T-helper 2 cell (primary cell): Measurements from ENCODE around the gene HBQ1.
A peak's percentile ranks its signal among the peaks of the same experiment; 100 is the strongest.
"Not testable (repeated sequence)": the region's sequence is repeated elsewhere in the genome, so short reads cannot be mapped to it uniquely, and the experiment has no call there.

ENCODE experiments used
- DNase-seq, 5 experiments: peaks; one replicate each; pipeline versions ENCODE4 v3.0.0 to v3.0.0-alpha.2; 2012 to 2022
- total RNA-seq, 2 donors: gene quantifications; one replicate each; lab custom pipeline; 2026; lab: John Stamatoyannopoulos, UW

The HBQ1 gene
- total RNA-seq: 0 reads per million in 2 donors

- peak in 1 of 5 experiments; percentile 23 for DNase-seq
Observed at GRCh38 chr16:180101-180675, at the start of gene HBQ1. Gene HBQ1 (plus strand): TSS chr16:180459. CDS start chr16:180487, 28 bp downstream.

GRCh38 chr16:130533-131173, 49.6 kb upstream of the HBQ1 start:
- peak in 1 of 5 experiments; percentile 13 for DNase-seq

- no peak for DNase-seq
Observed at GRCh38 chr16:132120-132519, 48.1 kb upstream of the HBQ1 start.

GRCh38 chr16:133716-134115, 46.5 kb upstream of the HBQ1 start:
- DNase-seq: no peak

- peak in 4 of 5 experiments; percentile 9 to 41 (median 14) for DNase-seq
Observed at GRCh38 chr16:138049-138417, 42.2 kb upstream of the HBQ1 start.

- DNase-seq: no peak
Observed at GRCh38 chr16:140175-140857, 39.9 kb upstream of the HBQ1 start.

GRCh38 chr16:142405-142967, 37.8 kb upstream of the HBQ1 start:
- no peak for DNase-seq

- no peak for DNase-seq
Observed at GRCh38 chr16:143047-143446, 37.2 kb upstream of the HBQ1 start.

GRCh38 chr16:143456-143855, 36.8 kb upstream of the HBQ1 start:
- no peak for DNase-seq

- DNase-seq: no peak
Observed at GRCh38 chr16:144797-145252, 35.4 kb upstream of the HBQ1 start.

- DNase-seq: no peak
Observed at GRCh38 chr16:146646-147045, 33.6 kb upstream of the HBQ1 start.

- no peak for DNase-seq
Observed at GRCh38 chr16:149024-149660, 31.1 kb upstream of the HBQ1 start.

GRCh38 chr16:152141-153128, 27.8 kb upstream of the HBQ1 start, which contains the start of gene HBZ:
Gene HBZ (plus strand): TSS chr16:152644. CDS start chr16:152910, 266 bp downstream.
- DNase-seq: no peak

- DNase-seq: not testable (repeated sequence)
Observed at GRCh38 chr16:153129-153521, 27.1 kb upstream of the HBQ1 start.

- not testable (repeated sequence) for DNase-seq
Observed at GRCh38 chr16:153550-154216, 26.6 kb upstream of the HBQ1 start.

GRCh38 chr16:154217-155030, 25.8 kb upstream of the HBQ1 start:
- DNase-seq: no peak

GRCh38 chr16:155031-155398, 25.2 kb upstream of the HBQ1 start:
- DNase-seq: no peak

- DNase-seq: no peak
Observed at GRCh38 chr16:159136-159849, 21.0 kb upstream of the HBQ1 start.

- DNase-seq: not testable (repeated sequence)
Observed at GRCh38 chr16:160242-160641, 20.0 kb upstream of the HBQ1 start.
